ENCODE measurements around the gene RPS24.
"Not testable (repeated sequence)": the region's sequence is repeated elsewhere in the genome, so short reads cannot be mapped to it uniquely, and the experiment has no call there.

RPS24 gene

DNA sequence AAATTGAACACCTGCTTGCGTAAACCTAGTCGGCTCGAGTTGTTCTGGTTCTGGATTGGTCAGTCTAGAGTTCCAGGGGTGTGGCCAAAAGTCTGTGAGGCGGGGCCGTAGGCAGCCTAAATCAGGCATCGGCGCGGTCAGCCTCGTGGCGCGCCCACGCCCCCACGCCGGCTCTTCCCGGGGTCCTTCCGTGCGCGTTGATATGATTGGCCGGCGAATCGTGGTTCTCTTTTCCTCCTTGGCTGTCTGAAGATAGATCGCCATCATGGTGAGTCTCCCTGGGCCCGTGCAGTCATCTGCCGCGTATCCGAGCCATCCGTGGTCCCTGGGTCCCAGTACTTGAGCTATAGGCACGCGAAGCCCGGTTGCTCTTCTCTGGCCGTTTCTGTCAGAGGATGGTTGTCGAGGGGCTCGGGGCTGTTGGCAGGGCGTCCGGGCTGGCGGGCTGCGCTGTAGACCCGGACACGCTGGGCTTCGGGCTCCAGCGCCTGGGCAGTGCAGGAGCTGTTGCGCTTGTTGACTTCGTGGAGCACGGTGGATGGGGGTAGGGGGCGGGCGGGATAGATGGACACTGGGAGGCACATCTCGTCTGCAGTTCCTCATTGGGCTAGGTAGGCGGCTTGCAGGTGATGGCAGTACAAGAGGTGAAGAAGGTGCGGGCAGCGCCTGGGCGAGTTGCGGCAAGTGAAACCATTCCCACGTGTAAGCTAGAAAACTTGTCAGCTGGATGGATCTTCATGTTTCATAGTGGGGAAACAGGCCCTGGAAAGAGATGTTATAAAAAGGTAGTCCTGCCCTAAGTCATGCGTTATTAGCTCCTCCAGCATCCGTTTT, at the start of gene RPS24:
Gene RPS24 (plus strand): TSS at position 227 of the 834 bp plus-strand sequence. CDS start 39 bp downstream, at position 266.
- DNase-seq (ENCODE audit: low read depth in 2 of 2), result peak; percentile 87 to 91

GRCh38 chr10:77984986-77985385, 48.7 kb upstream of the RPS24 start:
- DNase-seq (ENCODE audit: low read depth in 2 of 2), result no peak

DNA sequence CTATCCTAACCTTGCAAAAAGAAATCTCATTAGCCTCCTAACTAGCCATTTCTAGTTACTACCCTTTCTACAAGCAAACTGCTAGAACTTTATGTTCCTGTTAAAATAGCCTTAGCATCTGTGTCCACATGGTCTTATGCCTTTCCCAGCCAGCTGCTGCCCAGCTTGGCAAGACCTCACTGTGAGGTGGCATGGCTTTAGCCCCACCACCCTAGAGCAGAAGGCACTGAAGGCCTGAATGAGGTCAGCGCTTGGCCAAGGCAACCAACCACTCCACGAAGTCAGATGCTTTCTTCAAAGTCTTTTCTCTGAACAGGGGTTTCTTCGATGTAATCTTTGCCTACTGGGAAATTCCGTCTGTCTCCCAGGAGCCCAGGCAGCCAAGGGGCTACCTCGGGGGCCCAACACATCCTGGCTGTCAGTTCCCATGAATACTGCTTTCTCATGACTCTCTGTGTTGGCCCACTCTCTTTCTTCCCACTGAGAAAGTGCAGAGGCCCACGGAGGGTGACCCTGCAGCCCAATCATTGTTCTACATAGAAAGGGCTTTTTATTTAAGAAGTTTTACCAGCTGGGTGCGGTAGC, 45.9 kb upstream of the RPS24 start:
- no peak for DNase-seq (ENCODE audit: low read depth in 2 of 2)

DNA sequence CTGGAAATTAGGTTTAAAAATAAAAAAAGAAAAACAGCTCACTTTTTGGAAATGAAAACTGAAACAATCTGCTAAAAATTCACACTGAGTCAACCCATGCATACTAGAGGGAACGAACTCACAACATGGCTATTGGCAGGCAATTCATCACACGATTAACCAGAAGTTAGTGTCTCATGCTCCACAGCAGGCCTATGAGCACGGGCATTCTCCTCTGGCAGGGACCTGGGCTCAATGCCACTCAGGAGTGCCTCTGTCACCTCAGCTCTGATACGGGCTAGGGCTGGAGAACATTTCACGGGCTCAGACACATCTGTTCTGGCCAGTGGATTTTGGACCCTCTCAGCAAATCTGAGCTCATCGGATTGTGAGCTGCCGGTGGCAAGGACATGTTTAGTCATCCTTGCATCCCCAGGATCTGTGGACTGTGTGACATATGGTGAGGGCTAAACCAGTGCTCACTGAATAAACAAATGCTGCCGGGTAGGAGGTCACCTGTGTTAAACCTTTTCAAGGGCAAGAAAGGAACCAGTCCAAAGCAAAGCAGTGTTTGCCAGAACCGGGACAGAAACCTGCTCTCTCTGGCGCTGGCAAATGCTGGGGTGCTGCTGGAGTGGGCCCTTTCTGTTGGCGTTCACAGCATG, 44.5 kb upstream of the RPS24 start:
- no peak for DNase-seq (ENCODE audit: low read depth in 2 of 2)

DNA sequence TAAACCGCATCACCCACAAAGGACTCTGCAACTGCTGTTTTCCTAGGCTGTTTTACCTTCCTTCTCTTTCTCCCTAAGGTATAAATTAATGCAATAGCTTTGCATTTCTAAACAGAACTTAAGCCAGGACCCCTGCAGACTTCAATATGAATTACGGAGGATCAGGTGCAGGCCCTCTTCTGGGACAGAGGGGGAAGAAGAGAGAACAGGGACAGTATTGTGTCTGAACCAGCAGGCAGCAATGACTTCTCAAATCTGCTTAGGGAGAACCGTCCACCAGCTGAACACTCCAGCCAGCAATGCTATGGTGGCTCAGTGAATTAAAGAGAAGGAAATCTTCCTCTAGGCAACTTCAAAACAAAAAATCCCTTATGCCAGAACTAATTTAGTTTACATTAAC, 40.0 kb upstream of the RPS24 start:
- DNase-seq (ENCODE audit: low read depth in 2 of 2), result no peak

DNA sequence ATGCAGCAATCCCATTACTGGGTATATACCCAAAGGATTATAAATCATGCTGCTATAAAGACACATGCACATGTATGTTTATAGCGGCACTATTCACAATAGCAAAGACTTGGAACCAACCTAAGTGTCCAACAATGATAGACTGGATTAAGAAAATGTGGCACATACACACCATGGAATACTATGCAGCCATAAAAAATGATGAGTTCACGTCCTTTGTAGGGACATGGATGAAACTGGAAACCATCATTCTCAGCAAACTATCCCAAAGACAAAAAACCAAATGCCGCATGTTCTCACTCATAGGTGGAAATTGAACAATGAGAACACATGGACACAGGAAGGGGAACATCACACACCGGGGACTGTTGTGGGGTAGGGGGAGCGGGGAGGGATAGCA, 34.9 kb upstream of the RPS24 start:
- not testable (repeated sequence) for DNase-seq (ENCODE audit: low read depth in 2 of 2)

DNA sequence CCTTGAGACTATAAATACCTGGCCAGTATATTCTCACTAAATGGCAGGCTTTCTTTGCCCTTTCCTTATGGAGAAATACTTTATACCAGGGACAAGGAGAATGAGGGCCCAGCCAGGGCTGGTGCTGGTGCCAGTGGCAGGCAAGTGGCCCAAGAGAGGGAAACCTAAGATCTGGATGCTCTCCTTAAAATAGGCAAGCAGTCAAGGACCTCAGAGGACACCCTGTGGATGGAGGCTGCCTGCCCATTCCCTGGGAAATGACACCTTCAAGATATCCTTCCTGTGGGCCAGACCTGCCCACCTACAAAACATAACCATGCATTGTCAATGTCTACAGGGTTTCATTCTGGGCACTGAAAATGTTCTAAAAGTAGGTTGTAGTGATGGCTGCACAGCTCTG, 33.5 kb upstream of the RPS24 start:
- DNase-seq (ENCODE audit: low read depth in 2 of 2), result no peak

- no peak for DNase-seq (ENCODE audit: low read depth in 2 of 2)
Observed at GRCh38 chr10:78000956-78001472, 32.6 kb upstream of the RPS24 start.

DNA sequence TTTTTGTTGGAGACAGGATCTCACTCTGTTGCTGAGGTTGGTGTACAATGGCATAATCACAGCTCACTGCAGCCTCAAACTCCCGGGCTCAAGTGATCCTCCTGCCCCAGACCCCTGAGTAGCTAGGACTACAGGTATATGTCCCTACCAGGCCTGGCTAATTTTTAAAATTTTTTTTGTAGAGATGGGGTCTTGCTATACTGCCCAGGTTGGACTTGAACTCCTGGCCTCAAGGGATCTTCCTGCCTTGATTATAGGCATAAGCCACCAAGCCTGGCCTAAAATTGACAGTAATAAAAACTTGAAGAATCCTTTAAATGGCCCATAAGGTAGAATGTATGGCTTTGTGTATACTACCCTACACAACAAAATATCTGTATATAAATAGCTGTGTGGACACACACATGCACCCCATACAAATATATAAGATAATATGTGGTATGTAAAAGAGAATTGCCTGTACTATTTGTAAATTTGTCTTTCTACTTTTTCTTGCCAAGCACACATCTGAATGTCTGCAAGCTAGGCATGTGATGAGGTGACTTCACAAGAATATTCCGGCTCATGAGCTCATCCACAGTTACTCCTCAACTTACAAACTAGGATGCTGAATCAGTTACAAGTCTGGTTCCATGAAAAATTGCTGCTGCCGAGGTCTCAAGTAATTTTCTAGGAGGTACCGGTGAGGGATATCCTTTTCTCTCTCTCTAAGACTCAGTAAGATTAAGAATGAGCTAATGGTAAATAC, 30.9 kb upstream of the RPS24 start:
- no peak for DNase-seq (ENCODE audit: low read depth in 2 of 2)

- DNase-seq (ENCODE audit: low read depth in 2 of 2), result no peak
Observed at GRCh38 chr10:78004215-78005026, 29.2 kb upstream of the RPS24 start.

- no peak for DNase-seq (ENCODE audit: low read depth in 2 of 2)
Observed at GRCh38 chr10:78007172-78007571, 26.5 kb upstream of the RPS24 start.

DNA sequence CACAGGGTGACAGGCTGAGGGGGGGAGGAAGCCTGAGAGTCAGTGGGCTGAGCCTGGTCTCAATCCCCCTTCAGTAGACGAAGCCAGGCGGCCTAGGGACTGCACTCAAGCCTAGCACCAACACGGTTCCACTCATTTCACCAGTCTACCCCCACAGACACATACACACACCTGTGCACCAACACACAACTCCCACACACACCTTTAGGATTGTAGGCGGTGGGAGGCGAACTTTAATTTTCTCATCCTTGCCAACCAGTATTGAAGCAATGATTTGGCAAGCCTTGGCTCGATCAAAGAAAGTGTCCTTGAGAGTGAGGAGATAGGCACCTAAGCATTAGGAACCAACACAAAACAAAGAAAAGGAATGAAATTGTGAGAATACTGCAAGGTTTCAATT, 24.0 kb upstream of the RPS24 start:
- no peak for DNase-seq (ENCODE audit: low read depth in 2 of 2)

DNA sequence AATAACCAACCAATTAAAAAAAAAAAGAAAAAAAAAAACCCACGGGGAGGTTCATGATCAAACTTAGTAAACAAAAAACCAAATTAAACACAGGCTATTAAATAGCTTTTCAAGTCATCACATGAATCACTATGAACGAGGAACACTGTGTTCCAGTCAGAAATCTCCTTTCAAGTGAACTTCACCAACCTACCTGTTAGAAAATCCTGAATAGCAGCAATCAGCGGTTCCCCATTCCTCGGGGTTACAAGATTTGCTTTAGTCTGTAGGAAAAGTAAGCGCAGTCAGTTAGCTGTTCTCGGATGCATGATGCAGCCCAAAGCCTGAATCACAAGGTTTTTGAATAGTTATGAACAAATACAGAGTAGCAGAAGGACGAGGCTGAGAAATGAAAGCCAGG, 23.4 kb upstream of the RPS24 start:
- no peak for DNase-seq (ENCODE audit: low read depth in 2 of 2)

- no peak for DNase-seq (ENCODE audit: low read depth in 2 of 2)
Observed at GRCh38 chr10:78011065-78011464, 22.6 kb upstream of the RPS24 start.

- DNase-seq (ENCODE audit: low read depth in 2 of 2), result no peak
Observed at GRCh38 chr10:78013564-78013963, 20.1 kb upstream of the RPS24 start.

- no peak for DNase-seq (ENCODE audit: low read depth in 2 of 2)
Observed at GRCh38 chr10:78015546-78015945, 18.1 kb upstream of the RPS24 start.

GRCh38 chr10:78017856-78018255, 15.8 kb upstream of the RPS24 start:
- DNase-seq (ENCODE audit: low read depth in 2 of 2), result no peak

DNA sequence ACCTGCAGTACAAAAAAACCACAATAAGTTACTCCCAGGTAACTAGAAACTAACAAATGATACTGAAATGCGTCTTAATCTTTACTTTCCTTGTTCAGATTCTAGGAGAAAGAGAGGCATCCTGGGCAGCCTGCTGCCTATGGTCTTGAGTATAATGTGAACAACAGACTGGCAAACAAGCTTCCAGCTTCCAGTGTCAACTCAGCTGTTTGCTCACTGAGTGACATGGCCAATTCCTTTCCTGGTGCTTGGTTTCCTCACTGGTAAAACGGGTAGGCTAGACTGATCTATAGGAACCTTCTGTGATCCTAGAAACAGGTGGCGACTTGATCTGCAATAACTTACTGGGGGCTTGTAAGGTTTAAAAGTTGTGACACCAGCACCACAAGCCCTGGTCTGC, 14.4 kb upstream of the RPS24 start:
- no peak for DNase-seq (ENCODE audit: low read depth in 2 of 2)

DNA sequence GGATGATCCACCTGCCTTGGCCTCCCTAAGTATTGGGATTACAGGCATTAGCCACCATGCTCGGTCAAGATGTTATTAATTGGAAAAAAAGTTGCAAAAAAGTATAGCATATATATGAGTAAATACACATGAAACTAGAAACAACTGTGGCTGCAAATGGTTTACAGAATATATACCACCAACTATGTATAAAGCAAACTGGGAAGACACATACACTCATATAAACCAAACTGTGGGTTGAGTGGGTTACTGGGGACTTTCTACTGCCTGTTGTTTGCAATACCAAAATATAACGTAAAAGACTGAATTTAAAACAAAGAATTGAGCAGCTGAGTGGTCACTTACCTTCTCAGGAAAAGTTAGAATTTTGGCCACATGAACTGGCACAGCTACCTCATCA, 12.5 kb upstream of the RPS24 start:
- DNase-seq (ENCODE audit: low read depth in 2 of 2), result no peak

- DNase-seq (ENCODE audit: low read depth in 2 of 2), result no peak
Observed at GRCh38 chr10:78023741-78024140, 9.9 kb upstream of the RPS24 start.

DNA sequence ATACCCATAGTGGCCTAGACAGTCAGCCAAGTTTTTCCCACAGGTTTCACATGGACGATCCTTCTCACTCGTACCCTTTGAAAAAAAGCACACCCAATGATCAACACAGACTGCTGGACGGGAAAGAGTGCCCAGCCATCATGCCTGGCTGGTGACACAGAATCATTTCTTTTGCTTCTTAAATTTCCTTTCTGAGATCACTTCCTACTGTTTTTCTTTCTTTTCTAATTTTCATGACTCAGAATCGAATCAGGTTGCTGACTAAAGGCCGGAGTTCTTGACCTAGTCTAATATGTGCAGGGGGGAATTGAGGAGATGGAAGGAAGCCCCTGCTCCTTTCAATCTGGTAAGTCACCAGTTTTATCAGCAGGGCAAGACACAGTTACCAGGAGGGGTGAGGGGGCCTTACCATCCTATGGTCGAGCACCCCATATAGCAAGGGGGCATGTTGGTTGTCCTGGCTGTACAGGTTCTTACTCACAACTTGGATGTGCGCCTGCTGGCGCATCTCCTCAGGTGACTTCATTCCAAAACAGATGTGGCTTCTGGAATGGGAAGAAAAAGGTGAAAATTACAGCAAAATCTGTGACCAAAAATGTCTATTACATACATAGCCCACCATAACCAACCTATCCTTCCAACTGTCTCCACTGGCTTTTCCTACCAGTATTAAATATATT, 7.8 kb upstream of the RPS24 start:
- DNase-seq (ENCODE audit: low read depth in 2 of 2), result no peak
